ENCODE data around the gene LCN6. TPM values are rescaled to one million over a fixed set of nuclear protein-coding genes. Genes with fewer than 3 reads are reported as not detected.

LCN6 gene
- total and polyA plus RNA-seq, 8 donors: 0.38 to 18.9 TPM; not detected in 6

GRCh38 chr9:136718345-136719194 lies 29.8 kb downstream of the LCN6 start:
- intact Hi-C loops (cut with DNase I): no loop called here
- H3K27me3 ChIP-seq: peaks cover 0 to 32% of the 10 kb centered on the region in 2 donors
- peaks cover 4 to 82% of the 10 kb centered on the region in 2 donors for H3K4me1 ChIP-seq
- H3K36me3 ChIP-seq: peaks cover 0 to 31% of the 10 kb centered on the region in 2 donors
- peak overlapping the region in 1 of 2 donors; percentile 34 for H3K27ac ChIP-seq
- H3K4me3 ChIP-seq: no peak overlapping the region
- ATAC-seq: no peak
- no peak for TF ChIP-seq CTCF (IDR thresholded peaks at IDR 0.05)
- no peak for DNase-seq
- H3K9me3 ChIP-seq: no peaks in the 10 kb centered on the region

- DNase-seq (peak in 1 of 4 donors; percentile 79), ATAC-seq (no peak)
- Histone ChIP-seq H3K27ac (no peak overlapping the region), H3K36me3 (peaks cover 0 to 19% of the 10 kb centered on the region in 2 donors), H3K4me1 (peaks cover 4 to 80% of the 10 kb centered on the region in 2 donors), H3K27me3 (peaks cover 0 to 43% of the 10 kb centered on the region in 2 donors), H3K9me3 (no peaks in the 10 kb centered on the region), H3K4me3 (no peak overlapping the region)
- no peak for TF ChIP-seq CTCF (IDR thresholded peaks at IDR 0.05)
- intact Hi-C loops (cut with DNase I): no loop called here
These were observed 30.9 kb downstream of the LCN6 start for GRCh38 chr9:136717399-136717798.

- peaks cover 9 to 64% of the 10 kb centered on the region in 2 donors for H3K4me1 ChIP-seq
- intact Hi-C loops (cut with DNase I): no loop called here
- H3K36me3 ChIP-seq: no peaks in the 10 kb centered on the region
- ATAC-seq: no peak
- no peaks in the 10 kb centered on the region for H3K9me3 ChIP-seq
- H3K27ac ChIP-seq: peak overlapping the region; percentile 55 to 80
- no peak overlapping the region for H3K4me3 ChIP-seq
- TF ChIP-seq CTCF (IDR thresholded peaks at IDR 0.05): no peak
- H3K27me3 ChIP-seq: peaks cover 0 to 61% of the 10 kb centered on the region in 2 donors
- DNase-seq: no peak
These were observed 33.4 kb downstream of the LCN6 start for GRCh38 chr9:136714893-136715274.

- ATAC-seq: no peak
- H3K4me1 ChIP-seq: peaks cover 8 to 60% of the 10 kb centered on the region in 2 donors
These were observed 34.0 kb downstream of the LCN6 start for GRCh38 chr9:136714096-136714892.

More at GRCh38 chr9:136714096-136714892, 34.0 kb downstream of the LCN6 start:
- intact Hi-C loops (cut with DNase I): no loop called here
- H3K27ac ChIP-seq: peak overlapping the region; percentile 70 to 80
- H3K4me3 ChIP-seq: no peak overlapping the region
- no peak for TF ChIP-seq CTCF (IDR thresholded peaks at IDR 0.05)
- H3K36me3 ChIP-seq: no peaks in the 10 kb centered on the region
- no peaks in the 10 kb centered on the region for H3K9me3 ChIP-seq
- peaks cover 0 to 61% of the 10 kb centered on the region in 2 donors for H3K27me3 ChIP-seq
- DNase-seq: peak in 2 of 4 donors; percentile 63 to 80

All from left lung (tissue), 10 donors.